ENCODE results near the gene ATG9B.

DNA sequence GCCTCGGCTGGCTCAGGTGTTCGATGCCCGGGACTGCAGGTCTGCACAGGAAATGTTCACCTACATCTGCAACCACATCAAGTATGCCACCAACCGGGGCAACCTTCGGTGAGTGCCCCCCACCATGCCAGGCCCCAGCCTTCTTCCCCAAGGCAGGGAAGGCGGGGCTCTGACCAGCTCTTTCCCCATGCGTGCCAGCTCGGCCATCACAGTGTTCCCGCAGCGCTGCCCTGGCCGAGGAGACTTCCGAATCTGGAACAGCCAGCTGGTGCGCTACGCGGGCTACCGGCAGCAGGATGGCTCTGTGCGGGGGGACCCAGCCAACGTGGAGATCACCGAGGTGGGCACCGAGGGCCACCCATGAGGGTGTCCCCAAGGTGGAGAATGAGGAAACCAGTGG is 26.0 kb downstream of the ATG9B start:
- TF ChIP-seq RAD21 (CRISPR knock-in tag; IDR thresholded peaks at IDR 0.05) (no peak), POLR2A (IDR thresholded peaks at IDR 0.05; ENCODE audit: insufficient read depth in 1 of 2, low read depth in 2 of 2, low read length in 2 of 2) (no peak), ZFP36L2 (CRISPR knock-in tag; IDR thresholded peaks at IDR 0.05) (no peak), JUNB (CRISPR knock-in tag; IDR thresholded peaks at IDR 0.05; ENCODE audit: borderline replicate concordance) (no peak), ZNF274 (CRISPR knock-in tag; IDR thresholded peaks at IDR 0.05) (no peak), CBX2 (IDR thresholded peaks at IDR 0.05; ENCODE audit: low read depth, low read length) (no peak), CBX2 (CRISPR knock-in tag; IDR thresholded peaks at IDR 0.05; ENCODE audit: low read depth) (no peak), CTCF (CRISPR knock-in tag; IDR thresholded peaks at IDR 0.05) (no peak), MXD4 (CRISPR knock-in tag; IDR thresholded peaks at IDR 0.05) (no peak), FOXM1 (CRISPR knock-in tag; IDR thresholded peaks at IDR 0.05) (no peak), ISX (CRISPR knock-in tag; conservative IDR thresholded peaks at IDR 0.05) (no peak), EP300 (IDR thresholded peaks at IDR 0.05; ENCODE audit: low read depth in 2 of 2, low read length in 2 of 2) (no peak), EP300 (CRISPR knock-in tag; IDR thresholded peaks at IDR 0.05; ENCODE audit: borderline replicate concordance) (no peak), FOSL1 (CRISPR knock-in tag; IDR thresholded peaks at IDR 0.05; ENCODE audit: borderline replicate concordance) (no peak)
